Activated CD8-positive, alpha-beta T cell treated with anti-CD3 and anti-CD28 coated beads for 36 hours (primary cell): ENCODE results near the gene IL34. TPM values are rescaled to one million over a fixed set of nuclear protein-coding genes. Genes with fewer than 3 reads are reported as not detected.

Experiments used
- ATAC-seq: fragments of 200-7000 bp; cut with Tn5 transposase; one replicate; pipeline ENCODE4 v1.10.0; 2021; ENCODE audit warnings: mild to moderate bottlenecking, moderate library complexity
- CTCF ChIA-PET: fragments of 350-600 bp; sonication (Branson Sonifier 250); formaldehyde crosslinking; loops from one replicate; lab custom pipeline; 2021; ENCODE audit warnings: antibody characterized with exemption; lab: Charles Lee
- POLR2A ChIA-PET: fragments of 350-600 bp; sonication (Branson Sonifier 250); formaldehyde crosslinking; loops from one replicate; lab custom pipeline; 2021; ENCODE audit warnings: antibody characterized with exemption; lab: Charles Lee
- DNase-seq: peaks from one replicate; pipeline ENCODE4 v3.0.0-alpha.2; 2020
- H3K27ac Mint-ChIP-seq: one replicate; pipeline ENCODE4 v1.8.0; 2021; ENCODE audit warnings: mild to moderate bottlenecking, mixed read lengths
- H3K27me3 Mint-ChIP-seq: one replicate; pipeline ENCODE4 v1.8.0; 2021; ENCODE audit warnings: mixed read lengths
- H3K36me3 Mint-ChIP-seq: one replicate; pipeline ENCODE4 v1.8.0; 2021; ENCODE audit warnings: low read depth, mixed read lengths
- H3K4me1 Mint-ChIP-seq: one replicate; pipeline ENCODE4 v1.8.0; 2021; ENCODE audit warnings: low read depth, mixed read lengths
- H3K4me3 Mint-ChIP-seq: one replicate; pipeline ENCODE4 v1.8.0; 2021; ENCODE audit warnings: mild to moderate bottlenecking, moderate library complexity, mixed read lengths
- H3K9me3 Mint-ChIP-seq: one replicate; pipeline ENCODE4 v1.8.0; 2021; ENCODE audit warnings: mixed read lengths
- CTCF ChIP-seq: fragments of 200-600 bp; IDR thresholded peaks from one replicate; pipeline ENCODE4 v1.8.0; 2022; ENCODE audit warnings: antibody characterized with exemption, mild to moderate bottlenecking
- intact Hi-C: fragments of 100-400 bp; cut with micrococcal nuclease; formaldehyde crosslinking; loops from one replicate; pipeline ENCODE4 v1.10.0; 2022
- total RNA-seq, 2 experiments: library from RNA; stranded (reverse); gene quantifications; one replicate each; pipeline ENCODE4 v1.2.3, GENCODE V29; 2021

Gene IL34
- total RNA-seq, 2 experiments from 2014 or later: not detected

GRCh38 chr16:70649300-70649699, 2.9 kb downstream of the IL34 start:
- DNase-seq (no peak), ATAC-seq (no peak)
- Mint-ChIP-seq H3K4me1 (peaks cover 4% of the 10 kb centered on the region), H3K4me3 (no peak overlapping the region), H3K9me3 (no peaks in the 10 kb centered on the region), H3K27me3 (no peaks in the 10 kb centered on the region), H3K36me3 (no peaks in the 10 kb centered on the region), H3K27ac (no peak overlapping the region)
- no peak for TF ChIP-seq CTCF
- ChIA-PET POLR2A (no interaction called here), CTCF (no interaction called here)
- intact Hi-C loops: no loop called here

- Mint-ChIP-seq H3K4me1 (peaks cover 4% of the 10 kb centered on the region), H3K4me3 (no peak overlapping the region), H3K9me3 (no peaks in the 10 kb centered on the region), H3K27ac (no peak overlapping the region), H3K36me3 (no peaks in the 10 kb centered on the region), H3K27me3 (no peaks in the 10 kb centered on the region)
- TF ChIP-seq CTCF: no peak
- POLR2A ChIA-PET: no interaction called here
- CTCF ChIA-PET: interaction anchor here (1.4 kb wide), 1 partner anchor 120 kb away, joined by 4 read pairs; no protein-coding TSS in a partner anchor
- DNase-seq: no peak
- ATAC-seq: no peak
- intact Hi-C loops: no loop called here
These were observed 3.9 kb downstream of the IL34 start for GRCh38 chr16:70650216-70650615.

- no peaks in the 10 kb centered on the region for H3K9me3 Mint-ChIP-seq
- TF ChIP-seq CTCF: no peak
- no peaks in the 10 kb centered on the region for H3K27me3 Mint-ChIP-seq
- DNase-seq (no peak), ATAC-seq (no peak)
- CTCF ChIA-PET: interaction anchor here (1.5 kb wide), 1 partner anchor 142 kb away, joined by 4 read pairs; no protein-coding TSS in a partner anchor
- H3K4me1 Mint-ChIP-seq: peaks cover 4% of the 10 kb centered on the region
- intact Hi-C loops: no loop called here
- no peaks in the 10 kb centered on the region for H3K36me3 Mint-ChIP-seq
- H3K27ac Mint-ChIP-seq: no peak overlapping the region
- no peak overlapping the region for H3K4me3 Mint-ChIP-seq
- POLR2A ChIA-PET: interaction anchor here (1.1 kb wide), 1 partner anchor 13 kb away, joined by 4 read pairs; no protein-coding TSS in a partner anchor
These were observed 5.2 kb downstream of the IL34 start for GRCh38 chr16:70651524-70651923.

GRCh38 chr16:70652322-70652721, 6.0 kb downstream of the IL34 start:
- ATAC-seq (no peak), DNase-seq (no peak)
- H3K9me3 Mint-ChIP-seq: no peaks in the 10 kb centered on the region
- H3K4me1 Mint-ChIP-seq: peaks cover 4% of the 10 kb centered on the region
- no peaks in the 10 kb centered on the region for H3K27me3 Mint-ChIP-seq
- TF ChIP-seq CTCF: no peak
- CTCF ChIA-PET: interaction anchor here (1.1 to 4.2 kb wide), 11 partner anchors 17 to 492 kb away, joined by 3 to 23 read pairs (median 4); no protein-coding TSS in a partner anchor
- intact Hi-C loops: no loop called here
- no peak overlapping the region for H3K4me3 Mint-ChIP-seq
- H3K27ac Mint-ChIP-seq: no peak overlapping the region
- POLR2A ChIA-PET: interaction anchor here (0.7 to 1.1 kb wide), 2 partner anchors 14 to 673 kb away, joined by 3 to 4 read pairs; no protein-coding TSS in a partner anchor
- H3K36me3 Mint-ChIP-seq: no peaks in the 10 kb centered on the region

GRCh38 chr16:70653406-70653805, 7.0 kb downstream of the IL34 start:
- DNase-seq (no peak), ATAC-seq (no peak)
- Mint-ChIP-seq H3K27me3 (no peaks in the 10 kb centered on the region), H3K9me3 (no peaks in the 10 kb centered on the region), H3K36me3 (no peaks in the 10 kb centered on the region), H3K4me3 (no peak overlapping the region), H3K4me1 (peaks cover 4% of the 10 kb centered on the region), H3K27ac (no peak overlapping the region)
- no peak for TF ChIP-seq CTCF
- ChIA-PET CTCF (interaction anchor here (0.7 to 4.2 kb wide), 23 partner anchors 9 to 723 kb away, joined by 3 to 23 read pairs (median 3); no protein-coding TSS in a partner anchor), POLR2A (interaction anchor here (0.6 to 0.7 kb wide), 3 partner anchors 55 to 674 kb away, joined by 3 to 5 read pairs (median 3); no protein-coding TSS in a partner anchor)
- intact Hi-C loops: no loop called here
